Activated T-helper 1 cell treated with Interleukin-2 at 50 U/mL for 16 hours (primary cell): ENCODE results near the gene HNF1B.

Experiments used
- DNase-seq: peaks from one replicate; pipeline ENCODE4 v3.0.0-alpha.2; 2020; ENCODE audit warnings: low read depth

HNF1B gene

DNA sequence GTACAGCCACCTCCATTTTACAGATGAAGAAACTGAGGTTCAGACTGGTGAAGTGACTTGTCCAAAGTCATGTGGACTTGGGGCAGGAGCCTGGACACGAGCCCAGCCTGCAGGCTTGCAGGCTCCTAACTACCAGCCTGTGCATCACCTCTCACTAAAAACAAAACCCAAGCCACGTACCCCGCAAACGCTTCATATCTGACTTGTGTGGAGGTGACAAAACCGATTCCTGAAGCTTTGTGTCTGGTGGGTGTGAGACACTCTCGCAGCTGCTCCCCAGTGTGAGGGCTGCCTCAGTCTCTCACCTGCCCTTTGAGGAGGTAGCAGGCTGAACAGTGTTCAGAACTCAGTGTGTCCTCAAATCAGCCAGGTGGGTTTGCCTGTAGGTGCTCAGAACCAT lies 8.4 kb downstream of the HNF1B start:
- no peak for DNase-seq

- no peak for DNase-seq
These were observed 9.7 kb downstream of the HNF1B start for GRCh38 chr17:37735165-37735564.

GRCh38 chr17:37732316-37732715 lies 12.5 kb downstream of the HNF1B start:
- no peak for DNase-seq

DNA sequence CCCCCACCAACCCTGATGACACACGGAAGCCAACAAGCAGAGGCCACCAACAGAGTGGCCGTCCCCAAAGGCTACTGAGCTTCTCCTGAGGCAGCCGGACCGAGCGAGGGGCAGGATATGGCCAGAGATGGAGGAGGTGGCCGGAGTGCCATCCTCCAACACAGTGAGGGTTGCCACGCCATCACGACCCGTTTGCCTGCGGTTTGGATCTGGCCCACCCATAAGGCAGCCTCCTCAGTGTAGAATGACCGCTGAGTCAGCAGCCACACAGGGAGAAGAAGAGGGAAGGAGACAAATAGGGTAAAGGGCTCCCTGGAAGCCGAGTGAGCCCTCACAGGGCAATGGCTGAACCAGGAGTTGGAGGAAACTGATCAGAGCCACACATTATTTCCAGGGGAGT lies 13.8 kb downstream of the HNF1B start:
- no peak for DNase-seq

DNA sequence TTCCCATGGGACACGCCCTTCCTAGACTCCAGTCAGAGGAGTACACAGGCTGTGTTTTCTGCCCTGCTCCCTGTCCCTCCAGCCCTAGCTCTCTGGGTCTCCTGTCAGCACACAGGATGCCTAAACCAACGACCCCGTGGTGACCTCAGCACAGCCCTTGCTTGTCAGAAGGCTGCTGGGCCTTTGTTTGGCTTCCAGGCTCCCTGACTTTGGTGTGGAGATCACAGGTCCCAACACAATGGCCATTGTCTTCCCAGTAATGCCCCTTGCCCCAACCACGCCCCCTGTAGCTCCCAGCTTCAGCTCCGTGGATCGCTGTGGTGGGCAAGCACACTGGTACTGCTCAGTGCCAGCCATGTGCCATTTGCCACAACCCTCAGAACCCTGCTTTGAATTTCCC lies 15.0 kb downstream of the HNF1B start:
- DNase-seq = no peak

DNA sequence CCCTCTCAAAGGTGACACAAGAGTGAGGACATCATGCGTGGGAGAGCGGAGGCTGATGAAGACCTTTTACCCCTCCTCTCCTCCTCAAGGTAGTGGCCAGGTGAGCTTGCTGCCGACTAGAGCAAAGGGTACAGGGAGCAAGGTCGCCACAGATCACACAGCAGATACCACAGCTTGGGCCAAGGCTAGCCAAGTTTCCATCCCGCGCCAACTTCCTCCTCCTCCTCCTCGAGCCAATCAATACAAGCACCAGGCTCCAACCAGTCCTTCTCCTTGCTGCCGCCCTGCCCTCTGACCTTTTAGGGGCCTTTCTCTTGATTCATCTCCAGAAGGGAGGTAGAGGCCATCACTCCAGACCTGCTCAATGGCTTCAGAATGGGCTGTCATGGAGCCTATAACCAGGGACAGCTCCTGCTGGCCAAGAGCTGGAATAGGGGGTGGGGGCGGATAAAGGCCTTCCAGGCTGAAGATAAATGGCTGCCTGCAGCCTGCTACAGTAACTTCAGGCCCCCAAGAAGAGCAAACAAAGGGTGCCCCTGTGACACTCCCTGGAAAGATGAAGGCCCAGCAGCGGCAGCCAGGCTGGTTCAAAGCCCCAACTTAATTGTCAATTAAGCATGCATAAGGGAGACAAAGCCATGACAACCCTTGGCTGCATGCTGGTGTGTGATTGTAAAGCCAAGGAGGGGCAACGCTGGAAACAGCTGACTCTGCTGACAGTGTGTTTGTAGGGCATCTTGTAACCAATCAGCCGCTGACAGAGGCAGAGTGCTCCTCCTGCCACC lies 17.8 kb downstream of the HNF1B start:
- DNase-seq = no peak

- no peak for DNase-seq
These were observed 18.6 kb downstream of the HNF1B start for GRCh38 chr17:37726248-37726647.

DNA sequence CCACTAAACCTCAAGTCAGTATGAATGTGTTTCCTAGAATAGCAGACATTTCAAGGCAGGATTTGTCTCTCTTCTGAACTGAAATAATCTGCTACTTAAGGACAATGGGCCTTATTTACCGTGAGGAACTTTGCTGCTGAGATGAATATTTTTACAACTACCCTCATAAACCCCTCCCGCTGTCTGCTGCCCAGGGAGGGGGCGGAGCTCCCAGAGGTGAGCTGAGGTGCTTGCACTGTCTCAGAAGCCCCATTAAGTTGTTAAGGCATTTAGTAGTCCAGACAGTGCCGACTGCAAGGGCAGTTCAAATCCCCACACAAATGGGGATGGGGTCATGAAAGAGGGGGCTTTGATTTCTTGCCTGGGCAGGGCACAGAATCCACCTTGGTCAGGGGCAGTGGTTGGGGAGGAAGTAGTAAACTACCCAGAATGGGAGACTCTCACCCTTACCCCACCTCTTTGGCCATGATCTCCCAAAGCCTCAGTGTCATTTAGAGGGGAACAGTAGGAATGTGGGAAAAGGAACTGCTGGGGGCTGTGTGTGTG lies 19.2 kb downstream of the HNF1B start:
- DNase-seq = no peak

- DNase-seq = no peak
These were observed 19.8 kb downstream of the HNF1B start for GRCh38 chr17:37725021-37725595.

DNA sequence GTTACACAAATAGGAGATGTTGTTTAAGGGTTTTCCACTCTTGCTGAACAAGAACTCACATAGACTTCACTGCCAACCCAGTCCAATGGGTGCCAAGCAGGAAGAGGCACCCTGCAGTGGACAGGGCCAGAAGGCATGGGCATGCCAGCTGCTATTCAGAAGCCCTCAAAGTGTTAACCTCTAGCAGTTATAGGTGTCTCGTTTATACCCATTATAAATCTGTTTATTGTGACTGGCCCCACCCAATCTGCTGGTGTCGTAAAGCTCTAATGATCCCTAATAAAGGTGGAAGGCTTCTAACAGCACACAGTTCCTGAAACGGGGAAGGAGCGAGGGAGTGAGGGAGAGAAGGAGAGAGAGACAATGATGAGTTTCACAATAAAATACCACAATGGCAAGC lies 23.9 kb downstream of the HNF1B start:
- no peak for DNase-seq

DNA sequence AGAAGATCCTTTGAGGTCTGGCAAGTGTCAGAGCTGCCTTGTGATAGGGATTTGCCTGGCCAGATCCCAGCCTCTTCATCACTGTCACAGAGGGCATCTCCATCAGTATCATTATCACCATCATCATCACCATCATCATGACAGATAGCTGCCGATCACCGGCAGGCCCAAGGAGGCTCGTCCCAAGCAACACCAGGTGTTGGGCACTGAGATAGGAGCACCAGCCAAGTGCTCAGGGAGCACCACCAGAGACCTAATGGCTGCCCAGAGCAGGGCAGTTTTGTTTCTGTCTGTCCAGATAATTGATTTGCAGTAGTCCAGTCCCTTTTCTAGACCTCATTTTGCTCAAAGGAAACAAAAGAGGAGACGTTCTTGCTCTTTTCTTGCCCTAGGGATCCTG lies 25.0 kb downstream of the HNF1B start:
- DNase-seq = no peak

DNA sequence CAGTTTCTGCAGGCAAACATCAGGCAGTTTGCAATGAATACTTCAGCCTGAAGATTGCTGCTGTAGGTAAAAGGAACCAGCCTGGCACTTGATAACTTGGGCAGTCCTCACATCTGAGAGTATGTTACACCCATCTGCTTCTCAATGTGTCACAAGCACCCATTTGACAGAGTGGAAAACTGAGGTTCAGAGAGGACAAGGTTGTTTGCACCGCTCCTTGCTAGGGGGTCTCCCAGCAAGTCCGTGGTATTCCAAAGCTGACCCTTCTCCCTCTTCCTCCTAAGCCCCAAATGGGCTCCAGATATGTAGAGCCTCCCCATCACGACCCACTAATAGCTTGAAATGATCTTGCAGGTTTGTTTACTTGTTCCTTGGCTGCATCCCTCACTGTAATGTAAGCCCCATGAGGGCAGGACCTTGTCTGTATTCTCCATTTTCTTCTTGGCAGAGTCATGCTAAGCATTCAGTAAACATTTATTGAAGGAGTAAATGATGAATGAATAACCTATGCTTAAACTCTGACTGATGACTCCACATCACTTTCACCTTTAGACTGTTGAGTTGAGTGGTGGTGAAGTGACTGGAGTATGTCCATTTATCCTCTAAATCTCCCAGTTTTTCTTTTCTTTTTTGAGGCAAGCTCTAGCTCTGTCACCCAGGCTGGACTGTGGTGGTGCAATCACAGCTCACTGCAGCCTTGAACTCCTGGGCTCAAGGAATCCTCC lies 26.4 kb downstream of the HNF1B start:
- no peak for DNase-seq

DNA sequence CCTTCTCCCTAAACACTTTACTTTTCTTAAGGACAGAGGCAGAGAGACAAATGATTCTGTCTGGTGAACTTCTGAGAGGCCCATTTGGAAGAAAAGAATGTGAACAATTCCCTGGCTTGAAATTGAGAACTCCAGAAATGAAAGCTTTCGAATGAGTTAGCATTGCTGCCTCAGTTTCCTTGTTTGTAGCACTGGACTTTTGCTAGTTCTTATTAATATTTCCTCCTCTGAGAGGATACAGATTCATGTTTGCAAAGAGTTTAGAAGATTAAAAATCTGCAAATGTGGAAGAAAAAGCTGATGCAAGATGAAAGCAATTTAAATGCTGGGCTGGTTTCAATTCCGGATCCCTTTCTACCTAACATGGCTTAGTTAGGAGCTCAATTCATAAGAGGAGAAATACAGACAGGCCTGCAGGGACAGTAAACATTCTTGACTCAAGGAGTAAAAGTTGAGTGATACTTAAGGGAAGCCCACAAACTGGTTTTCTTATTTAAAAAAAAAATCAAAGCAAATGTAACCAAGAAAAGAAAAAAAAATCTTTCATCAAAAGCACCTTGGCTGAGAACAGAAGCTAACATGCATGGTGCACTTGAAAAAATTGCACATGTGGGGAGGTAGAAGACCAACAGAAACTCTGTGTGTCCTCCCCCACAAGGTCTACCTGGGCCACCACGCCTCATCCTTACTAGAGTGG lies 27.1 kb downstream of the HNF1B start:
- no peak for DNase-seq

GRCh38 chr17:37714897-37715296 lies 30.0 kb downstream of the HNF1B start:
- DNase-seq = no peak

DNA sequence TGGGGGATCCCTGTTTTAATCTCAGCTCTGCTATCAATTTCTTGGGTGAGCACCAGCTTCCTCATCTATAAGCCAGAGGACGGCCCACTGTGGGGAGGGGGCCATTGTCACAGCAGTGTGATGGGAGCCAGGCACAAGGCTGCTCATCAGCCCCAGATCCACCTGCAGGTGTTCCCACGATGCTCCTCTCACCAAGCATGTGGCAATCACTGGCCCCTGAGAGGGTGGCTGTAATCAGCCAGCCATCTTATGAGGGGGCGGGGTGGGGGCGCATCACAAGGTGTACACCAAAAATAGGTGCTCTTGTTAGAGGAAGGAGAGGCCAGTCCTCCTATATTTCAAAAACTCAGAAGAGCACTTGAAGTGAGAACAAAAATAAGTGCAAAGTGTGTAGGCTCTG lies 31.2 kb downstream of the HNF1B start:
- DNase-seq = no peak

GRCh38 chr17:37713028-37713431 lies 31.8 kb downstream of the HNF1B start:
- no peak for DNase-seq

DNA sequence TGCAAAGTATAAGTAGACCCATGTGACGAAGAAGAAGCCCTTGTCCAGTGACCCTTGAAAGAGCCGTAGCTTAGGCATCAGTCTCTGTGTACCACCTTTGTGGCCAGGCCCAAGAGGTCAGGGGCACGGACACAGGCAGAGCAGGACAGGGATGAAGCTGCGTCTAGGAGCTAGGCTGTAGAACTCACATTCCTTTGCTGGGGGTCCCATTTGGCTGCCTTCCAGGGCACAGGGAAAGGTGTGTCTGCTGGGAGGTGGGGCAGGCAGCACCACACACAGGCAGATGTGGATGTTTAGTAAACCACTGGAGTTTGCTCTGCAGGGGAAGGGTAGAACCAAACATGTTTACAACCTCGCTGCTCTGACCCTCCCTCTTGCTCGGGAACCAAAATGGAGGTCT lies 33.7 kb downstream of the HNF1B start:
- no peak for DNase-seq

DNA sequence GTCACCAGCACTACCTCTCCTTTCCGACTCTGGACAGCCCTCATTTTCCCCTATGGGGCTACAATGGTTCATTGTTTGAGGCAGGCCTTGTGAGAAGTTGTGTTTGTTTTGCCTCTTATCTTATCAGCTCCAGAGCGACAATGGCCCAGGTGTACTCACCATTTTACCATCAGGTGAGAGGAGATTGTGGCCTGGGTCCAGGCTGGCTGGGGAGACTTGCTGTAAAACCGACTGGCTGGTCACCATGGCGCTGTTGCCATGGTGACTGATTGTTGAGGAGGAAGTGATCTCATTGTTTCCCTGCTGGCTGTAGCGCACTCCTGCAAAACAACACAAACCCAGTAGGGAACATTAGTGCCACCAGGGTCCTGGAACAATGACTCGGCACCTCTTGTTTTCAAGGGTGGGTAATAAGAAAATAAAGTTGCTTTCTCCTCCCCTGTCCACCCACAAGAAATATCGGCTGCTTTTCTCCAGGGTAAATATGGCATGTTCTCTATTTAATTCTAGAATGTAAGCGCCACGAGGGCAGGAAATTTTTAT lies 34.4 kb downstream of the HNF1B start:
- DNase-seq = no peak

- no peak for DNase-seq
These were observed 36.1 kb downstream of the HNF1B start for GRCh38 chr17:37708616-37709212.

GRCh38 chr17:37708008-37708615 lies 36.7 kb downstream of the HNF1B start:
- no peak for DNase-seq

GRCh38 chr17:37706446-37706845 lies 38.4 kb downstream of the HNF1B start:
- no peak for DNase-seq
